ENCODE measurements around the gene GUCA2B.

Gene GUCA2B

DNA sequence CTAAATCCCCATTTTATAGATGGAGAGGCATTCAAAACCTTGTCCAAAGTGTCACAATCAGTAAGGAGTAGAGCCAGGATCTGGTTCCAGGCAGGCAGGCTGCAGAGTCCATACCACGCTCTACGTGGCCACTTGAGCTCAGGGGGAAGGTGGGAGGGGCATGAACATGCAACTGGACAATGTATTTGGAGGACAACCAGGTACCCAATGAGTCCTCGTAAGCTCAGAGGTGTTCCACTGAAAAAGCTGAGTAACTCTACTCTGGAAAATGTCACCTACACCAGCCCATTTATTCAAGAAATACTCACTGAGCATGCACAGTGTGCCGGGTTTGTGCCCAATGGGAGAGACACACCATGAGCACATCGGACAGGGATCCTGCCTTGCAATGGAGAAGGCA lies 11.2 kb upstream of the GUCA2B start:
- no peak overlapping the region for H3K27ac ChIP-seq
- H3K4me3 ChIP-seq = no peak overlapping the region

DNA sequence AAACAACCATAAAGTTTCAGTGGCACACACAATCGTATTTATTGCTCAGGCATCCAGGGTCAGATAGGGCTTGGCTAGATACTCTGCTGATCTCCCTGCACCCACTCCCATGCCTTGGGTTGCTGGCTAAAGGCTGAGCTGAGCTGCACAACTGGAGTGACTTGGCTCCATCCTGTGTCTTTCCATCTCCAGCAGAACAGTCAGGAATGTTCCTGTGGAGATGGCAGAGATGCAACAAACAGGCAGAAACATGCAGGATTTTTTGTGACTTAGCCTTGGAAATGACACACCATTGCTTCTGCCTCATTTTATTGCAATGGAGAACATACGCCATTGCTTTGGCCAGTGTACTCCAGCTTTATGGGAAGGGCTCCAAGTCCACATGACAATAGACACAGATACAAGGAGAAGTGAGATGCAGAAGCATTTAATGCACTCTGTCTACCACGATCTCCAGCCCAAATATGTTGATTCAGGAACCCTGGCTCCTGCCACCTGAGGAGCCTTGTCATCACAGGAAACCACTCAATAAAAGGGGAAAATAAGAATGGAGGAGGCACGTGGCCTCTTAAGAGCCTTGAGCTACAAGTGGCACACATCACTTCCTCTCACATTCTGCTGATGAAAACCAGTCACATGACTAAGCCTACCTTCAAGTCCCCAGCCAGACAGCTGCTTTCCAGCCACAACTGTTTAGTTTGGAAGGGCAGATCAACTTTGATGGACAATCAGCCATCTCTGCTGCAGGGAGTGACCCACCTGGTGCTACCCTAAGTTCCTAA lies 10.1 kb upstream of the GUCA2B start:
- H3K4me3 ChIP-seq = no peak overlapping the region
- no peak overlapping the region for H3K27ac ChIP-seq

DNA sequence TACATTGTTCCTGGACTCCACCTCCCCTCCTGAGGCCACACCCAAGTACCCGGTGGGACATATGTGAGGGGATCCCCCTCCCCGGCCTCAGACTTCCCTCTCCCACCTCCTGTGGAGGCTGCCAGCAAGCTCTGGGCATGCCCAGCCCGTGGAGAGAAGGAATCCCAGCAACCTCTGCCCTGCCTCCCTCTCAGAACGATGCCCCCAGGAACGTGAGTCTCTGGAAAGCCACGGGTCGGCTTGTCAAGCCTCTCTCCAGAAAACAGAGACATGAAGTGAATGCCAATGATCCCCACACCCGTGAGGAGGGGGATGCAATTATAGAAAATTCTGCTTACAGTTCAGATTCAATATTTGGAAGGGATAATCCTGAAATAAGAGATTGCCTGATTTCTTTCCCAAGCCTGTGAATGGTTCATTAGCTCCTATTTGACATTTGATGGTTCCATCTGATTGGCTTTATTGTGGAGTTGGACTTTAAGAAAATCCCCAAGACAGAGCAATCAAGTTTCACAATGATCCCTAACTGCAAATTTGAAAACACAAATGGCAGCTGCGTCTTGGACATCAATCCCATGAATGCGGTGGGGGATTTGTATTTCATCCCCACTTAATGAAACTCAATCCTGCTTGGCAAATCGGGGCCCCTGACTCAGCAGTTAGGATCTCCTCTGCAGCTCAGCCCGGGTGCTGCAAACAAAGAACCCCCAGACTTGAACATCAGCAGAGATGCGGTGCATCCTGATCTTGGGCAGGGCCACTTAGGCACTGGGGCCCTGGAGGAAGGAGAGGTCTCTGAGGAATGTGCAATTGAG lies 9.1 kb upstream of the GUCA2B start:
- Histone ChIP-seq H3K4me3 (no peak overlapping the region), H3K27ac (no peak overlapping the region)

DNA sequence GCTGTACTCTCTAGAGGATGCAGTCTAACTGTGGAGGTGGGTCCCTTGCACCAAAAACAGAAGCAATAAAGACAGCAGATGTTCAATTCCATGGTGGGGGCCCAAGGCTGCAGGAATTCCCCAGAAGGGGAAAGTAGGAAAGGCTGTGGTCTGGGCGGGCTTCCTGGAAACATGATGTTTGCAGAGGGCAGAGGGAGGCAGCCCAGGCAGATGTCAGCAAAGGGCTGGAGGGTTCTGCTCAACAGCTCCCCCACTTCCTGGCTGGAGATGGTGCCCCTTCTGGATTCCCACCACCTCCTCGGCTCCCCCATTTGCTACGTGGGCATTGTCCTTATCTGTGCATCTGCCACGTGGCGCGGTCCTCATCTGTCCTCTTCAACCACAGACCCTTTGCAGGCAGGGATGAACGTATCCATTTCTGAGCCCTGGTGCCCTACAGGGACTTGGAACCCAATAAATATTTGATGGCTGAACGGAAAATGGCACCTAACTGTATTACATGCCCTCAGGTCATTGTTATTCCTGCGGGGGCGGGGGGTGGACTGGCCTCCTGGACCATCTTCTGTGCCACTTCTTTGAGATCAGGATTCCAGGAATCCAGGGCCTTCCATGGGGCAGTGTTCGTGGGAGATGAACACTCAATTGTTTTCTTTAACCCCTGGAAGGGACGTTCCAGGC lies 8.4 kb upstream of the GUCA2B start:
- Histone ChIP-seq H3K27ac (no peak overlapping the region), H3K4me3 (no peak overlapping the region)

DNA sequence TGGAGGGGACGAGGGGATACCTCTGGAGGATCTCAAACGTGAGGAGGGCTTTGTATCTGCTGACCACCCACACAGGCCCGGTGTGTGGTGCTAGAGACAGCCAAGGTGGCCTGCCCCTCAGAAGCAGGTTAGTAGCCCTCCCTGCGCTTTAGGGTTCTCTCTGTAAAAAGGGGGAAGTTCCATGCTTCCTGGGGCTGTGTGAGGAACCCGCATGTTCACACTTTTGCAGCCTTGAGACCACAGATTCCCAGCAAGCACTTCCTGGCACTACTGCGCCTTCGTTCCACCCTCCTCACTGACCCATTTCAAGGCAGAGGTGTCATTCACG lies 7.9 kb upstream of the GUCA2B start:
- H3K27ac ChIP-seq = no peak overlapping the region

DNA sequence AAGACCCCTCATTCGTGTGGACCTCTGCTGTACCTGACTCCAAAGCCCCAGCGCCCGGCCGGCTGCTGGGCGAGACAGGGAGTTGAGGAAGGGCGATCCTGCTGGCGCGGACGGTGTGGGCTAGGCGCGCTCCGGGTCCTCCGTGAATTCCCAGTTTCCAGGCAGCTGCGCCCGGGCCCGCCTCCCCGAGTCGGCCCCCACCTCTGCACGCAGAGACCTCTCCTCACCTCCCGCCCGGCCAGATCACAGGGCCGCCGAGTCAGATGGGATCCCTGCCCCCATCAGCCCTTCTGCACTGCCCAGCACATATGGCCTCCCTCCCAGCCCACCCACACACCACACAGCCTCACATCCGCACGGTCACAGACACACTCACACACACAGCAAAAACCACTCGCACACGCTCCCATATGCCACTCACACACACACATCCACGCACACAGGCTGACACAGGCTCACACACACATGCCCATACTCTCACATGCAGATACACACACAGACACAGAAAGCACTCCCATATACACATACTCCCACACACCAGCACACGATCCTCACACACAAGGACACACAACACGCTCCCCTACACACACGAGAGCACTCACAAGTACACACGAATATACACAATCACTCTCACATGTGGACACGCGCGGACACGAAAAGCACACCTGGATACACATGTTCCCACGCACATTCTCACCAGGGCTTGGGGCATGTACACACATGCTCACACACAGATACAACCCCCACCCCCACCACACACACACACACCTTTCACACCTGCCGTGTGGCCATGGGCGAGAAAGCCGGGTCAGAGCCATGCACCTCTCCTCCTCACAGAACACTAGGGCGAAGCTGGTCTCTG lies 7.2 kb upstream of the GUCA2B start:
- H3K27ac ChIP-seq = no peak overlapping the region
- H3K4me3 ChIP-seq = no peak overlapping the region

More for the DNA sequence above, 7.9 kb upstream of the GUCA2B start:
- no peak overlapping the region for H3K4me3 ChIP-seq

DNA sequence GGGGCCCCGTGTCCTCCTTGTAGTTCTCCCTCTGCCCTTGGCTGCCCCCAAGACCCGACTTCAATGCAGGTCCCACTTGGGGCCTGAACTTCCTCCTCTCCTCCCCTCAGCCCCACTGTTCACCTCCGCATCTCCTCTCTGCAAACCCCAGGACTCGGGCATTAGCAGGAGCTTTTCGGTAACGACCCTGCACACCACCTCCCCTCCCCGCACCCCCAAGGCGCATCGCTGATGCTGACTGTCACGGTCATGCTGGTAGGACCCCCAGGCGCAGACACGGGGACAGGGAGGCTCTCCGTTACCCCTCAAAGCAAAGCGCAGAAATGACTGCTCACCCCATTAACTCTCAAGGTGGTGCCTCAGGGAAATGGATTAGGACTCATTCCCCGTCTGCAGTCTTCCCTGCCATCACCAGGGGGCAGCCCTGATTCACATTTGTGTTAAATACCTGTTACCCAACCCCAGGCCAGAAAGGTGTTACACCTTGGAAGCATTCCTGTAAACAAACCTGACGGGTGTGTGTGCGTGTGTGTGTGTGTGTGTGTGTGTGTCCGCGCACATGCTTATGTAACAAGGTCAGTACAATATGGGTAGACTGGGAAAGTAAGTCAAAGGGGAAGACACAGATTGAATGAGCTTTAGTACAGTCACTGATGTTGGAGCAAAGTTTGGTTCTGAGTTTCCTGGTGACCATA lies 6.4 kb upstream of the GUCA2B start:
- H3K4me3 ChIP-seq = peak overlapping the region in 1 of 7 experiments; percentile 24
- no peak overlapping the region for H3K27ac ChIP-seq

DNA sequence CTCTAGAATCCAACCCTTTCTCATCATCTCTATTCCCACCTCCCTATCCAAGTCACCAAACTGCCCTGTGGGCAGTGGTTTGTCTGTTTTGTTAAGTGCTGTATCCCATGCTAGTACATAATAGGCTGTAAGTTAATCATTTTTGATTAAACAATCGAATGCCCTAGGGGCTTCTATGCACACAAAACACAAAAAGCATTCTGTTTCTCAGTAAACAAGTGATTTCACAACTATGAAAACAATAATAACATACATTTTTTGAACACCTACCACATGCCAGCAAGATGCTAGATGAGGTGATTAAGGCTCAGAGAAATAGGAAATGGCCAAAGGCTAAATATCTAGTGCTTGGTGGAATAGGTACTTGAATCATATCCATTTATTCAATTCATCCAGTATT lies 5.0 kb upstream of the GUCA2B start:
- H3K4me3 ChIP-seq = no peak overlapping the region

DNA sequence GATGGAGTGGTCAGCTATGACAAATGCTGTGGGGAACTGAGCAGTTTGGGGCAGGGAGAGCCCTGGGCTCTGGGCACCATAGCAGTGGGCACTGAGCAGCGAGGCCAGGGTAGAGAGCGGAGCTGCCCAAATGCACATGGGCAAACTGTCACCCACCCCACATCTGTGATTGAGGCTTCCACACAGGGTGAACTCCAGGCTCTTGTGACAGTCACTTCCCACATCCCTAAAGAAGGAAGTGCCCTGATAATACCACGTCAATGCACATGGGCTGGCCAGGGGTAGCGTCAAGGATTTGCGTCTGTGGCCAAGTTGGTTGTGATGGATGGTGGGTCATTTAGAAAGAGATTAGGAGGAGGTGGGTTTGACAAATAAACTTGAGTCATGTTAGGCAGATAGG lies 2.6 kb upstream of the GUCA2B start:
- no peak overlapping the region for H3K27ac ChIP-seq
- no peak overlapping the region for H3K4me3 ChIP-seq

More for the DNA sequence above, 5.0 kb upstream of the GUCA2B start:
- H3K27ac ChIP-seq = no peak overlapping the region

DNA sequence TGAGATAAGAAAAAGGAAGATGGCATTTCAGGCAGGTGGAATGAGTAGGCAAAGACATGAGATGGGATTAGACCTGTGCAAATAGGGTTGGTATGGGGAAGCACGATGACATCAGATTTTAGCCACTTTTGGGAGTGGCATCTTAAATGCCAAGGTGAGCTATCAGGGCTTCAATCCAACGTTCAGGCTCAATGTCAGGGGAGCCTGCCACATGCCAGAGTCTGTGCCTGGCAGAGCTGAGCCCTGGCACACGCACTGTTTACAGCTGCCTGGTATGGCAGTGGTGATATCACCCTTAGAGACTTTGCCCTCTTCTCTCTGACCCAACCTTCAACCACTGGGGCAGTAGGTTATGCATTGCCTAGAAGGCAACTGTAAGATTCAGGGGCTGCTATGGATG lies 1.1 kb upstream of the GUCA2B start:
- no peak overlapping the region for H3K4me3 ChIP-seq
- H3K27ac ChIP-seq = no peak overlapping the region

DNA sequence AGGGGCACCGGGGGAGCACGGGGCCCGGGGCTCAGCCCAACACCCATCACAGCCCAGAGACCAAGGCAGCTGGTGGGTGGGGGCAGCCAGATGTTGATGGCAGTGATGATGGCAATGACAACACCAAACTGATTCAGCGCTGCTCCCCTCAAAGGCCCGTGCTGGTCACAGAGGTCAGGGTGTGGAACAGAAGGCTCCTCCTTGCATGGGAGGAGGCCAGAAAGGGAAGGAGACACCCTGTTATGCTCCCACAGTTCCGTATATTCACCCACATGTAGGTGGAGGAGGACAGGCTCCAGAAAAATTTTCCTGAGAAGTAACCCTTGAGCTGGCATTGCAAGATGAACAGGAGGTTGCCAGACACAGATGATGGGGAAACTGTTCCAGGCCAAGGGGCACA lies 414 bp downstream of the GUCA2B start:
- H3K27ac ChIP-seq = no peak overlapping the region
- no peak overlapping the region for H3K4me3 ChIP-seq

DNA sequence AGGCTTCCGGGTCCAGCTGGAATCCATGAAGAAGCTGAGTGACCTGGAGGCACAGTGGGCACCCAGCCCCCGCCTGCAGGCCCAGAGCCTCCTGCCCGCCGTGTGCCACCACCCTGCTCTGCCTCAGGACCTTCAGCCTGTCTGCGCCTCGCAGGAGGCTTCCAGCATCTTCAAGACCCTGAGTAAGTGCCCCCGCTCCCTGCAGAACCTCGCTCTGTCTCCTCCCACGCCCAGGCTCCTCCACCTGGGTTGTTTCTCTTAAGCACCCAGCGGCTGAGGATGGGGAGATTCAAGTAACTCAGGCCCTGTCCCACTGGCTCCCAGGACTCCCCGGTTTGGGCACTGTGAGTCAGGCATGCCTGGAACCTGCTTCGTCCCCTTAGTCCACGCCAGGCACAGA lies 1.5 kb downstream of the GUCA2B start:
- Histone ChIP-seq H3K27ac (no peak overlapping the region), H3K4me3 (no peak overlapping the region)

DNA sequence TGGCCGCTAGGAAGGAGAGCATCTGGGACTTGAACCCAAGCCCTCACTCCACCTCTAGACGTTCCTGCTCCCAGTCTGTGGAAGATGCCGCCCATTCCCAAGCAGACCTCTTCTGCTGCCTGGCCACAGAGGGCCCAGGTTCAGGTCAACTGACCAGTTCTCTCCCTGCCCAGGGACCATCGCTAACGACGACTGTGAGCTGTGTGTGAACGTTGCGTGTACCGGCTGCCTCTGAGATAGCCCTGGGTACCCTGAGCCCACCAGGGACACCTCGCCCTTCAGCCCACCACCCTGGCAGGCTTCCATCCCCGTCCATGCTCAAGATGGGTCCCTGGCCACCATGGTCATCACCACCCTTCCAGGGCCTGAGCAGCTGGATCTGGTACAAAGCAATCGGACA lies 2.2 kb downstream of the GUCA2B start:
- Histone ChIP-seq H3K27ac (no peak overlapping the region), H3K4me3 (no peak overlapping the region)

DNA sequence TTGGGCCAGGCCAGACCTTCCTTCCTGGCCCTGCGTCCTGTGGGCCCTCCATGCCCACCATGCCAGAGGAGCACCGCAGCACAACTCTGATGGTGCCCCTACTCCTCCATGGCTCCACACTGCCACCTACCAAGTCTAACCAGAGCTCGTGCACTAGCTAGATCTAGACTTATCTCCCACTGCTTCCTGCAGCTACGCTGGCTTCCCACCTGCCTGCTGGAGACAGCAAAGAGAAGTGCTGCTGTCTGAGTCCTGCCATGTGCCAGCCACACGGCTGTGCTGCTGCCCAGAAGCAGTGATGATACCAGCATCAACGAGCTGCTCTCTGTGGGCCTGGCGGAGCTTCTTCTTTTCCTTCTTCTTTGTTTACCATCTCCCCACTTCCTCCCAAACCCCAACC lies 4.5 kb downstream of the GUCA2B start:
- Histone ChIP-seq H3K27ac (no peak overlapping the region), H3K4me3 (no peak overlapping the region)

DNA sequence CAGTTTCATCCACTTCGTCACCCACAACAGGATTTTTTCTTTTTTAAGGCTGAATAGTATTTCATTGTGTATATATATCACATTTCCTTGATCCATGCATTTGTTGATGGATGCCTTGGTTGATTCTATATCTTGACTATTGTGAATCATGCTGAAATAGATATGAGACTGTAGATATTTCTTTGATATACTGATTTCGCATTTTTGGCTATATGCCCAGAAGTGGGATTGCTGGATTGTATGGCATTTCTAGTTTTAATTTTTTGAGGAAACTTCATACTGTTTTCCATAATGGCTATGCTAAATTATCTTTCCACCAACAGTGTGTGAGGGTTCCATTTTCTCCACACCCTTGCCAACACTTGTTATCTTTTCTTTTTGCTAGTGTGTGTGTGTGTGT lies 5.0 kb downstream of the GUCA2B start:
- Histone ChIP-seq H3K27ac (no peak overlapping the region), H3K4me3 (no peak overlapping the region)

DNA sequence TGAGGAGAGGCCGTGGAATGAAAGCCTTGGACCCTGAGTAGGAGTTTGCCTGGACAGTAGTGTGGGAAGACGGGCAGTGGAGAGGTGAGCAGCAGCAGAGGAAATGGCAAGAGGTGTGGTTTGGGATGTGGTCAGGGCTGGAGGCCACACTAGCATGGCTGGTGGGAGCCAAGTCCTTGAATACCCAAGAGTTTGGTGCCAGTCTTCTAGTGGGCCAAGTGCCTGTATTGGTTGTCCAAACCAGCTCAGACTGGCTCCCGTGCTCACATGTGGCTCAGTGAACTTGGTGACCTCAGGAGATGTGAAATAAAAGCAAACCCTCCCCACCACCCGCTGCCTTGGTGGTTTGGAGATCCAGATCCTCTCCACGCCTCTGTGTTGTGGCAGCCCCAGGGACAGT lies 9.0 kb downstream of the GUCA2B start:
- no peak overlapping the region for H3K4me3 ChIP-seq
- H3K27ac ChIP-seq = no peak overlapping the region

DNA sequence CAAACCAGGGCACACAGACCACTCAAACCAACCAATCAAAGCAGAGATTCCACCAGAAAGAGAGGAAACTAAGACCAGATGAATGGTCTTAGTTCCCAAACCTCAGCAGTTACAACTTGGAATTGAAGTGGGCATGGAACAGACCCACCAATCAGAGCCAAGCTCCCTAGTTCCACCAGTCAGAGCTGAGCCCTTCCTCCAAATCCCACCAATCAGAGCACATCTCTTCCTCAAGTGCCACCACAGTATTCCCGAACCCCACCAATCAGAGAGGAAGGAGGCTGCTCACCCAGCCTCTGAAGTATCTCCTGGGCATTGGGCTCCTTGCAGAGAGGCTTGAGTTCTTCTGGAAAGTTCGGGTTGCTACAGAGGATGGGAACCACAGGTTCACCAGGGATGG lies 9.9 kb downstream of the GUCA2B start:
- no peak overlapping the region for H3K27ac ChIP-seq
- H3K4me3 ChIP-seq = no peak overlapping the region

DNA sequence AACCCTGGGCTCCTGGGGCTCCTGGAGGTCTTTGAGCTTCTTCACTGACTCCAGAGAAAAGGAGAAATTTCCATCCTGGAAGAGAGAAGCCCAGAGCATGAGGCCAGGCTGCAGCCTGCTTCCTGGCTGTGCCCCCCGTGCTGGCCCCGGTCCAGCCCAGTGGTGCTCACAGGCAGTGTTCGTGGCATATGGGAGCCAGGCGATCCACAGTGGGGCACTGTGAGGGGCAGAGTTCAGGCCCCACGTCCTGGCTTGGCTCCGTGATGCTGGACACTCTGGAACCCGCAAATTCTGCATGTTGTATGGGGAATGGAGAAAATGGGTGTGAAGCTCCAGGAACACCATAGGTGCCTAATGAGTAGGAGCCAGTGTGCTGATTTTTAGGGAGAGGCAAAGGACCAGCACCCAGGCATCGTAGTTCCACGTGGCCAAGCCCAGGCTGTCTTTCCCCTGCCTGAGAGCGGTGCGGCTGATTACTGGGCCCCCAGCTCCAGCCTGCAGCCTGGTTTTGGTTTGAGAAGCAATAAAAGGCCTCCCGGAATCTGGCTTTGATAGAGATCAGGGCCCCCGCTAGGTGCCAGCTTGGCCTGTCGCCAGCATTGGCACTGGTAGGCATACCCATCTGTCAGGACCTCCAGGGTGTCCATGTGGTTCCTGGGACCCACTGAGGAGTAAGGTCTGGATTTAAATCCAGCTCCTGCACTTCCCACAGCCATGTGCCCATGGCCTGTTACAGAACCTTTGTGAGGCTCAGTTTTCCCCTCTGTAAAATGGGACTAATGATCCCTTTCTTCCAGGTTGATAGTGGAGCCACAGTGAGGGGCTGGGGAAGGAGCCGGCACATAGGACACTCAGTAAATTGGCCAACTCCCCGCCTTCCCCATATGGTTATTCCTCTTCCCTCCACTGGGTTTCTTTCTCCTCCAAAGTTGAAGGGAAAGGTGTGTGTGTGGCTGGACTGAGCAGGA lies 10.6 kb downstream of the GUCA2B start:
- Histone ChIP-seq H3K27ac (no peak overlapping the region), H3K4me3 (no peak overlapping the region)

Measured in skin epidermis (tissue), 12 donors.